Lung (tissue), 16 donors: ENCODE data around the gene NT5C1B. TPM values are rescaled to one million over a fixed set of nuclear protein-coding genes. Genes with fewer than 3 reads are reported as not detected.
"Not testable (repeated sequence)": the region's sequence is repeated elsewhere in the genome, so short reads cannot be mapped to it uniquely, and the experiment has no call there.

Experiments used
- ATAC-seq: fragments of 200-7000 bp; cut with Tn5 transposase; one replicate; pipeline ENCODE4 v1.9.1; 2020; ENCODE audit warnings: moderate number of reproducible peaks; ENCODE audit not compliant: insufficient read depth, low FRiP score
- DNase-seq, 3 donors: peaks; one replicate each; pipeline ENCODE4 v3.0.0-alpha.2; 2013 to 2017
- H3K27ac ChIP-seq, 2 donors: one replicate each; pipeline ENCODE4 v1.5.1; 2013; ENCODE audit warnings: mild to moderate bottlenecking in 2 of 2, moderate library complexity in 2 of 2, control low read depth in 1 of 2, inconsistent platforms in 1 of 2, low read depth in 1 of 2, low read length in 1 of 2
- H3K27me3 ChIP-seq, 3 donors: one replicate each; pipeline ENCODE4 v1.5.1; 2013; ENCODE audit warnings: low read length in 2 of 3; ENCODE audit not compliant: control insufficient read depth in 3 of 3, insufficient read depth in 3 of 3
- H3K36me3 ChIP-seq, 4 donors: one replicate each; pipeline ENCODE4 v1.5.1; 2013; ENCODE audit warnings: low read length in 4 of 4, mild to moderate bottlenecking in 1 of 4, moderate library complexity in 1 of 4; ENCODE audit not compliant: control insufficient read depth in 4 of 4, insufficient read depth in 4 of 4
- H3K4me1 ChIP-seq, 5 donors: one replicate each; pipeline ENCODE4 v1.5.1; 2013; ENCODE audit warnings: low read length in 5 of 5, mild to moderate bottlenecking in 2 of 5, moderate library complexity in 1 of 5; ENCODE audit not compliant: control insufficient read depth in 5 of 5, insufficient read depth in 5 of 5
- H3K4me3 ChIP-seq: one replicate; pipeline ENCODE4 v1.5.1; 2013; ENCODE audit warnings: mild to moderate bottlenecking, control low read depth, moderate library complexity
- H3K9ac ChIP-seq, 2 donors: one replicate each; pipeline ENCODE4 v1.5.1; 2013; ENCODE audit warnings: low read length in 2 of 2, control low read depth in 1 of 2; ENCODE audit not compliant: insufficient read depth in 1 of 2
- H3K9me3 ChIP-seq, 4 donors: one replicate each; pipeline ENCODE4 v1.5.1; 2013; ENCODE audit warnings: low read length in 3 of 4, mild to moderate bottlenecking in 1 of 4, moderate library complexity in 1 of 4; ENCODE audit not compliant: control insufficient read depth in 4 of 4, insufficient read depth in 3 of 4
- CTCF ChIP-seq: IDR thresholded peaks from 2 replicates; pipeline ENCODE4 v1.5.1; 2012; ENCODE audit warnings: mild to moderate bottlenecking; ENCODE audit errors: control extremely low read depth, extremely low read depth
- WGBS, 2 donors: extraction: QIAGEN DNeasy Blood & Tissue Kit; methylation state at CpG; one replicate each; pipeline ENCODE4 v1.1.7; 2013; 5-methylcytosine and 5-hydroxymethylcytosine counted together
- long read RNA-seq, 5 donors: transcript quantifications; one replicate each; lab custom pipeline, GENCODE V29; 2026
- polyA plus RNA-seq, 2 donors: library from polyadenylated mRNA; stranded (reverse); fragments of 200-250 nt; gene quantifications; one replicate each; pipeline ENCODE4 v1.2.1, GENCODE V29; 2013
- total RNA-seq, 2 donors: library from RNA; depleted of rRNA in 1 of 2; stranded (reverse); fragments of >200 nt in 1 of 2; gene quantifications; one replicate each; pipeline ENCODE4 v1.2.1, GENCODE V29; 2014 to 2021
- donor health status: control.
- donor health status: control.
- donor health status: Bipolar disorder and iron deficiency.
- donor health status: healthy.
- donor health status: DM: yes; HTN: yes; CAD: no.

The NT5C1B gene
- total RNA-seq (not detected), polyA plus RNA-seq (not detected)
- long read RNA-seq, donor 1, result 0 reads
- long read RNA-seq, donor 2, result 0 reads
- long read RNA-seq, donor 3, result 0 reads
- long read RNA-seq, donor 4, result 0 reads
- long read RNA-seq, donor 5, result 0 reads

- Histone ChIP-seq H3K4me3 (no peak within 1 kb of the TSS), H3K4me1 (no peaks in the 10 kb centered on the region), H3K27ac (no peak within 1 kb of the TSS), H3K9me3 (peaks cover 0 to 4% (median 1%) of the 10 kb centered on the region in 4 donors), H3K27me3 (no peaks in the 10 kb centered on the region), H3K9ac (no peak within 1 kb of the TSS), H3K36me3 (peaks cover 0 to 2% (median 0%) of the 10 kb centered on the region in 4 donors)
- no peak for TF ChIP-seq CTCF
- DNase-seq (no peak), ATAC-seq (no peak)
- 90 to 92% methylated on average over 1 of the region's 1 CpG for WGBS, 2 donors
Measured at GRCh38 chr2:18589354-18589753, at the start of gene NT5C1B. TSS of gene NT5C1B (minus strand) at chr2:18589569. CDS start at chr2:18589468, 101 bp downstream.

GRCh38 chr2:18637196-18637595 lies 47.8 kb upstream of the NT5C1B start:
- Histone ChIP-seq H3K4me3 (no peak overlapping the region), H3K27ac (no peak overlapping the region), H3K27me3 (no peaks in the 10 kb centered on the region), H3K4me1 (no peaks in the 10 kb centered on the region), H3K36me3 (no peaks in the 10 kb centered on the region), H3K9ac (no peak overlapping the region), H3K9me3 (peaks cover 0 to 11% (median 1%) of the 10 kb centered on the region in 4 donors)
- DNase-seq, result no peak
- TF ChIP-seq CTCF, result no peak
- ATAC-seq, result no peak
- 68 to 82% methylated on average over 1 of the region's 1 CpG for WGBS, 2 donors

GRCh38 chr2:18632699-18633098 lies 43.3 kb upstream of the NT5C1B start:
- H3K4me3 ChIP-seq, H3K36me3 ChIP-seq, H3K9ac ChIP-seq, H3K27me3 ChIP-seq, DNase-seq, ATAC-seq, H3K4me1 ChIP-seq, H3K27ac ChIP-seq: not testable (repeated sequence)
- 93 to 99% methylated on average over 3 of the region's 3 CpGs for WGBS, 2 donors
- peaks cover 0 to 11% (median 0%) of the 10 kb centered on the region in 4 donors for H3K9me3 ChIP-seq

GRCh38 chr2:18630941-18631340 lies 41.6 kb upstream of the NT5C1B start:
- no peak overlapping the region for H3K9ac ChIP-seq
- no peaks in the 10 kb centered on the region for H3K27me3 ChIP-seq
- H3K4me3 ChIP-seq, result no peak overlapping the region
- H3K36me3 ChIP-seq, result no peaks in the 10 kb centered on the region
- no peak for DNase-seq
- no peak for ATAC-seq
- peaks cover 0 to 7% (median 0%) of the 10 kb centered on the region in 4 donors for H3K9me3 ChIP-seq
- peaks cover 0 to 3% (median 0%) of the 10 kb centered on the region in 5 donors for H3K4me1 ChIP-seq
- H3K27ac ChIP-seq, result no peak overlapping the region
- no peak for TF ChIP-seq CTCF
